CD1c-positive myeloid dendritic cell (primary cell): ENCODE measurements around the gene IQSEC3.
"Not testable (repeated sequence)": the region's sequence is repeated elsewhere in the genome, so short reads cannot be mapped to it uniquely, and the experiment has no call there.

Source experiments
- DNase-seq: peaks from one replicate; pipeline ENCODE4 v3.0.0-alpha.2; 2016; ENCODE audit errors: extremely low spot score

IQSEC3 gene

GRCh38 chr12:214003-214741 is 147.6 kb downstream of the IQSEC3 start, which contains the start of gene SLC6A12:
TSS of gene SLC6A12 (minus strand) at chr12:214157. CDS start at chr12:209986, 4,171 bp downstream.
- peak; percentile 58 for DNase-seq

- DNase-seq, result peak; percentile 4
Observed at GRCh38 chr12:215116-215515, 148.5 kb downstream of the IQSEC3 start.

- not testable (repeated sequence) for DNase-seq
Observed at GRCh38 chr12:217029-217428, 150.5 kb downstream of the IQSEC3 start.

- DNase-seq, result no peak
Observed at GRCh38 chr12:218221-218620, 151.7 kb downstream of the IQSEC3 start.

- DNase-seq, result no peak
Observed at GRCh38 chr12:218728-219590, 152.4 kb downstream of the IQSEC3 start.

GRCh38 chr12:219891-220352 is 153.4 kb downstream of the IQSEC3 start:
- DNase-seq, result peak; percentile 88

- no peak for DNase-seq
Observed at GRCh38 chr12:220491-220890, 153.9 kb downstream of the IQSEC3 start.

GRCh38 chr12:220946-221550 is 154.5 kb downstream of the IQSEC3 start:
- no peak for DNase-seq

GRCh38 chr12:221736-222135 is 155.2 kb downstream of the IQSEC3 start:
- DNase-seq, result no peak

- DNase-seq, result no peak
Observed at GRCh38 chr12:223841-224240, 157.3 kb downstream of the IQSEC3 start.

GRCh38 chr12:224330-224729 is 157.8 kb downstream of the IQSEC3 start:
- no peak for DNase-seq

GRCh38 chr12:225012-225411 is 158.4 kb downstream of the IQSEC3 start:
- DNase-seq, result no peak

- DNase-seq, result no peak
Observed at GRCh38 chr12:226401-226800, 159.8 kb downstream of the IQSEC3 start.

GRCh38 chr12:227286-227915 is 160.8 kb downstream of the IQSEC3 start:
- DNase-seq, result no peak
